DLD1 (cell line): Measurements from ENCODE around the gene TAF3.

Experiments
- in situ Hi-C: cut with HindIII; loops from 2 replicates; pipeline ENCODE4 v1.10.0; 2017; ENCODE audit warnings: low sequenced_read_pairs

Gene TAF3

DNA sequence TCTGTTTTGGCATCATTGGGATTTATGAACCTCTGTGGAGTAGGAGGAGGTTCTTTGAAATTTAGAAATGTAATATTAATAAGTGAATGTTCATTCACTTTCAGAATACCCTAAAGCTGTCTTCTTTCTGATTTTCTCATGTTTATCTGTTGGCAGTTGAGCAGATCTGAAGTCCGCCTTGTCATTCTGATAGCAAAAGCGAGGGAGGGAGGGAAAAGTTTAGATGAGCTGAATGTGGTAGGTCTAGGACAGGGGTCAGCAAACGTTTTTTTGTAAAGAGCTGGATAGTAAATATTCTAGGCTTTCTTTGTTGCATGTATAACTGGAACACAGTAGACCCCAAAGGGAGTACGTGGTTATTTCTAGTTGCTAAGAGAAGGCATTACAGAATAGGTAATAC is 141.8 kb downstream of the TAF3 start:
- in situ Hi-C loops = no loop called here

DNA sequence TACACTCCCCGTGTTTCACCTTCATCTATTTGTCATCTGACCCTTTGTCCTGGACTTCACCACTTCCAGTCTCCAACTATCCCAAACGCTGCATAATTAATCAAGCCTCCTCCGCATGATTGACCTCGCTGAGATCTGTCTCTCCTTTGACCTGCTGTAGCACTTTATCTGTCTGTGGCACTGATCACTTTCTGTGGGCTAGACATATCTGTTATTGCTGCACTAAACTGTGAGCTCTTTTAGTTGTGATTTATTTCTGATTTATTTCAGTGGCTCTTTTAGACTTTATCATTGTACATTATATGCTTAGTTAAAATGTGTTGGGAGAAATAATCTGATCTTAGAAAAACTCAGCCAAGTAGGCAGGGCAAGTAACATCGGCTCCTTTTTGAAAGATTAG is 144.3 kb downstream of the TAF3 start:
- in situ Hi-C loops = no loop called here

DNA sequence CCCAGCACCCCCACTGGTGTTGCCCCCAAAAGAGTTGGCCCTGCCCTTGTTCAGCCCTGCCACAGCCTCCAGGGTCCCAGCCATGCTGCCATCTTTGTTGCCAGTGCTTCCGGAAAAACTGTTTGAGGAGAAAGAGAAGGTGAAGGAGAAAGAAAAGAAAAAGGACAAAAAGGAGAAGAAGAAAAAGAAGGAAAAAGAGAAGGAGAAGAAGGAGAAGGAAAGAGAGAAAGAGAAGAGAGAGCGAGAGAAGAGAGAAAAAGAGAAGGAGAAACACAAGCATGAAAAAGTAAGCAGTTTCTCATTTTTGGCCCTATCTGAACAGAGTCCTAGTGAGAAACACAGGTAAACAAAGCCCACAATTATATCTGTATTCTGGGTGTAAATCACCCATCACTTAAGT is 147.2 kb downstream of the TAF3 start:
- in situ Hi-C loops = no loop called here

DNA sequence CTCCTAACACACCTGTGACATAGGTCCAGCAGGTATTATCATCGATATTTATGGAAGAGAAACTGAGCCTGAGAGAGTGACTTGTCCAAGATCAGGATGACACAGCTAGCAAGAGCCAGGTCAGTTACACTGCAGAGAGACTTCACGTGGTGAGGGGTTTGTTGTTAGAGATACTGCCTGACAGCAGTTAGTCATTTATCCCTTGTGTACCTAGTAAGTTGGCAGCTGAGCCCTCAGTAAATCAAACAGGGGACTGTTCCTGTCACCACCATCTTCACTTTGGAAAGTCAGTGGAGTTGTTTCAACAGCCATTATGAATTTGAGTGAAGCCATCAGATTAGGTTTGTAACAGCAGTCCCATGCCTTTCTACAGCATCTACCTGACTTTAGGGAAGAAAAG is 148.7 kb downstream of the TAF3 start:
- in situ Hi-C loops = no loop called here

DNA sequence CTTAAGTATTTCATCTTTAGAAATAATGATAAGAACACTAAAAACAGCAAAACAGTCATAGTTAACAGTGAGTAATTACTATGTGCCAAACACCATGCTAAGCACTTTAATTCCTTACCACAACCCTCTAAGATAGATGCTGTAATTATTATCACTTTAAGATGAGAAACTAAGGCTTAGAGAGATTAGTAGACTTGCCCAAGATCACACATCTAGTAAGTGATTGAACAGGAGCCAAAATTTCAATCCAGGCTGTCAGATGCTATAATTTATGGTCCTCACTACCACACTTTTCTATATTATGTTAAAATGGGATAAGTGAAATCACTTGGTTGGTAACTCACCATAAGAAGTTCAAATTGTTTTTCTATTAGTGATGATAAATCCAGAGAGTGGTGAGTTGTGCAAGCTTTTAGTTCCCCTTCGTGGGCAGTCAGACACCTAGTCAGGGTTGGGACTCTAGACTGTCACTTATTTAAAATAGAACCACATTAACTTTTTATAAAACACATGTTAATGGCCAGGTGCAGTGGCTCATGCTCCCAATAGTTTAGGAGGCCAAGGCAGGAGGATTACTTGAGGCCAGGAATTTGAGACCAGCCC is 150.3 kb downstream of the TAF3 start:
- in situ Hi-C loops = no loop called here

DNA sequence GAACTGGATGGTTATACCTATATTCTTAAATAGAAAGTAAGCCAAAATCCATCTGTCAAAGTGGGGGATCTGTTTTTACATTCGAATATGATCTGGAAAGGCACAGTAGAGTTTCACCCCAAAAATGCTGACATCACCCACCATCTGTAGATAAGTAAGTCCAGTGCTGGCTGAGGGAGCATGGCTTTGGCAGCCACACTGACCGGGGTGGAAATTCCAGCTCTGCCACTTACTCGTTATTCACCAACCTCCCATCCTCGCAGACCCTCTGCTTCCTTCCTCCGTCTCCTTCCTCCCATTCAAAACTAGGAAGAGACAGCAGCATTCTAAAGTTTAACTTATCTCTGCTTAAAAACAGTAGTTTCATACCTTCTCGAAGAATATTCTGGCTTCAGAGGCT is 151.3 kb downstream of the TAF3 start:
- in situ Hi-C loops = no loop called here

DNA sequence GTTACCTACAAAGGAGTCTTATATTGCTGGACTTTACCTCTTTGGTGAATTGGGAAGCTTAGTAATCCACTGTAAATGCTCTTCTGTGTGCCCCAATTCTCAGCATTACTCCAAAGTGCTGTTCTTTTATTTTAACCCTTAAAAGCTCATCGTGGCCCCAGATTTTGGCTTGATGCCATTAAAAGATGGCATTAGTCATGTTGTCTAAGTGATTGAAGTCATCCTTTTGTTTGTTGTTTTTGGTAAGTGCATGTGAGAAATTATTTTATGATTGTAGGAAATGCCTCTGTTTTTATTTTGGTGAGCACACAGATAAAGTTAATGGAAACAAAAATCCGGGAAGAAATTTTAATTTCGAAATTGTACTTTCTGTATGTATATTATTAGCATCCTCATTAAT is 153.6 kb downstream of the TAF3 start:
- in situ Hi-C loops = no loop called here

DNA sequence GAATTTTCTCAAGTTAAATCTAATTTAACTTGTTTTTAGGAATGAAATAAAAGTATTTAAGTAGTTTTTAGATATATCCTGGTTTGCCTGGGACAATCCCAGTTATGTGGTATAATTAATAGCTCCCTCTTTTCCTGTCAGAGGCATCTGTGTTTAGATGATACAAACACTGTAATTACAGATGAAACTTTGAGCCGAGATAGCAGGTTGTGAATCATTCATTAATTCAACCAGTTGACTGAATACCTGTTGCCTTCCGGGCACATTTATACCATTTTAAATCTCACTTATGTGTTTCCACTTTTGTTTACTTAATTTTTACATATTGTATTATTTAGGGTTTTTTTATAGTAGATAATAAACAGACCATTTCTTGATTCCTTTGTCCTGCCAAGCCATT is 154.1 kb downstream of the TAF3 start:
- in situ Hi-C loops = no loop called here

DNA sequence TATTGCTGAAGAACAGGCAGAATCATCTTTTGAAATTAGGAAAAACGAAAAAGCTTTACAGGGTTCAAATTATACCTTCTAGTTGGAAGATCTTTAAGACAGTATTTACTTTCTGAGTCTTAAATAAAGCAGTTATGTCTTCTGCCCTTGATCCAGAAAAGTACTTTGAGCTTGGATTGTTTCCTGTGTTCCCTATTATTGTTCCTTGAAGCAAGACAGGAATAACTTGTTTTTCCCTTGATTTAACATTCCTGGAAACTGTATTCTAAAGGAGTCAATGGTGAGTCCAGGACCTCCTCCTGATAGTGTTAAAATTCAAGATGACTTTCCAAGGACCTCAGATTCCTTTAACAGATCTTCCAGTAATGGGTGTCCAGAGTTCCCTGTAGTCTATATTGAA is 161.9 kb downstream of the TAF3 start:
- in situ Hi-C loops = no loop called here

DNA sequence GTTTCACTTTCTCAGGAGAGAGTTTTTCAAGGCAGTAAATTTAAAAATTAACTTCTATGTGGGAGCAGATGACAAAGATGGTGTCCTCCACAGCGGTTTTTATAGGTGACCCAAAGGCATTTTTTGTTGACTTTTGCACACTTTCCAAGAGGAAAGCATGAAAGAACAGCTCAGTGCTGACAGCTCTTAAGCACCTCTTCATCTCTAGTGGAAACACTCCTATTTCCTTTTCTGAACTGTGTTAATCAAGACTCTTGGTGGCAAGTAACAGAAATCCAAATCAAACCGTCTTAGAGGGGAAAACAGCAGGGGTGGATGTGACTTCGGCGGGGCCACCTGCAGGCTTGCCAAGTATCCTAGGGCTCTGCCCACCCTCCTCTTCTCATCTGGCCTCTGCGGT is 164.4 kb downstream of the TAF3 start:
- in situ Hi-C loops = no loop called here

DNA sequence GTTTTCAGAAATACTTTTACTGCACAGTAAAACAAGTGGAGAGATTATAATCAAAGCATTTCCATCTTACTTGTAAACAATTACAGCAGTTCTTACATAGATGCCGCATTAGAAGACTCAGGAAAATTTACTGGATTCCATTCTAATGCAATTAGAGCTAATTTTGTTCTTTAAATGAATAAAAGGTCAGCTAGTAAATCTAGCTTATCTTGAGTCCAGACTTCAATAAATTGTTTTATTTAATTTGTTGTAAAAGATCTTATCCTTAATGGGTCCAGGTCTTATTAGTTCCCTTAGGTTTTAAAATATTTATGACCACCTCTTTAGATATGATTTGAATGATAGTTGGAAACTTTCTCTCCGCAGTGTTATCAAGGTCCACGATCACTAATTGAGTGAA is 166.0 kb downstream of the TAF3 start:
- in situ Hi-C loops = no loop called here

DNA sequence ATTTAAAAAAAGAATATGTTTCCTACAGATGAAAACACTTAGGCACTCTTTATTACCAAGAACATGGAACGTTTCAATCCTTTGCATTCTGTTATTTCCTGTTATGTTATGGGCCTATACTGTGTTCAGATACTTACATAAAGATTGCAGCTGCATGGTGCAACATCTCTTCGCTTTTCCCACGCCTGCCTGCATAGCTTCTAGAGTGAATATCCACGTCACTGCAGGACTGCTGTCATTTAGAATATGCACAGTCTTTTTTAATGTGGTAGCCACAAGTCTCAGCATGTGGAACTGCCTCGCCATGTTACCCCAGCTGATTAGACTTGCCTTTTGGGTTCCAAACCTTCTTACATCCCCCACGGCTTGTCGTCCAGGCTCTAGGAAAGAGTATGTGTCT is 166.6 kb downstream of the TAF3 start:
- in situ Hi-C loops = no loop called here

DNA sequence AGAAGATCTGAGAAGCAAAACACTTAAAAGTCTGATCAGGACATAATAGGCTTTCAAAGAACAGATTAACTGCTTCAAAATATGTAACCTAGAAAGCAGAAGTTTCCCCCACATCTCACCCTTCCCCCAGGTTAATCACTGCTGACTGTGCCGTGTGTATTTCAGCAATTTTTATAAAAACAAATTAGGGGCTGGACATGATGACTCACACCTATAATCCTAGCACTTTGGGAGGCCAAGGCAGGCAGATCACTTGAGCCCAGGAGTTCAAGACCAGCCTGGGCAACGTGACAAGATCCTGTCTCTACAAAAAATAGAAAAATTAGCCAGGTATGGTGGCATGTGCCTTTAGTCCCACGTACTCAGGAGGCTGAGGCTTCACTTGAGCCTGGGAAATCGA is 168.5 kb downstream of the TAF3 start:
- in situ Hi-C loops = no loop called here

DNA sequence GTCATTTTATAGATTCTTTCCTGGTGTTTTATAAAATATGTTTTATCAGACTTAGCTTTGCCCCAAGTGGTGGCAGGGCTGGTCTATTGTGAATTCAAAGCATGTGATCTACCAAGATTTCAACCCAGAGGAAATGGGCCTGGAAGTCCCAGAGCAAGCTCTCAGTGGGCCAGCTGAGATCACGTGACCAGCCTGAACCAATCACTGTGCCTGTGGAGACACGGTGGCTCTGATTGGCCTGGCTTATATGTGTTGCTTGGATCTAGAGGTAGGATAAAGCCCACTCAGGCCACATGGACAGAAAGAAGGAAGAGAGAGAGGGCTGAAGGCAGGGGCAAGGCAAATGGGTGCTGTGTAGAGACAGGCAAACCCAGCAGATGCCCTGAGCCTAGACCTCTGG is 170.7 kb downstream of the TAF3 start:
- in situ Hi-C loops = no loop called here

DNA sequence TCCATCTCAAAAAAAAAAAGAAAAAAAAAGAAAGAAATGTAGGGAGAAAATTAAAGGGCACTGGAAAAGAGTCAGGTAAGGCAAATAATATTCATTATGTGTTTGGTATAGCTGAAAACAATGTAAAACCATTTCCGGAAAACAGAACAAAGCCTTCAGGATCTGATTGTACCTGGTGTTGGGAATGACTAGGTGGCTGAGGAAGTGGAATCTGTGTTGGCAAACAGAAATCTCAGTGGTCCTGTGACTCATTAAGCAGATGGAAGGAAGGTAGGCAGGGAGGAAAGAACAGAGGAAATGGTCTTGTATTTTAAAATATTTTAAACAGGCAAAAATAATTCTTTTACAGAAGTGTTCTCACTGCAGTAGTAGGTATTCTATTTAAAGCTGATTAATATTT is 180.5 kb downstream of the TAF3 start:
- in situ Hi-C loops = no loop called here

DNA sequence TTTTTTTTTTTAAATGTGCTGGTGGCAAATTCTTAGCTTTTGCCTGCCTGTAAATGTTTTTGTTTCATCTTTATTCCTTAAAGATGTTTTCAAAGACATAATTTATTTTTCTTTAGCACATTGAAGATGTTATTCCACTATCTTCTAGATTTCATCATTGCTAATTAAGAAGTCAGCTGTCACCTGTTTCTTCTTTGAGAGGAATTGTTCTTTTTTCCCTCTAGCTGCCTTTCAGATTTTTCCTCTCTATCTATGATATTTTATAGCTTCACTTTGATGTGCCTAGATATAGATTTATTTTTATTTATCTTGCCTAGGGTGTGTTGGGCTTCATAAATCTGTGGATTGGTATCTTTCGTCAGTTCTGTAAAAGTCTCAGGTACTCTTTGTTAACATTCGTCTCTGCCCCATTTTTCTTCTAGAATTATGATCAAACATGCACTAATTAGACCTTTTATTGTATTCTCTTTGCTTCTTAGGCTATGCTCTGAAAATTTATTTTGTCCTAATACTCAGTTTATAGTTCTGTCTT is 186.2 kb downstream of the TAF3 start:
- in situ Hi-C loops = no loop called here

DNA sequence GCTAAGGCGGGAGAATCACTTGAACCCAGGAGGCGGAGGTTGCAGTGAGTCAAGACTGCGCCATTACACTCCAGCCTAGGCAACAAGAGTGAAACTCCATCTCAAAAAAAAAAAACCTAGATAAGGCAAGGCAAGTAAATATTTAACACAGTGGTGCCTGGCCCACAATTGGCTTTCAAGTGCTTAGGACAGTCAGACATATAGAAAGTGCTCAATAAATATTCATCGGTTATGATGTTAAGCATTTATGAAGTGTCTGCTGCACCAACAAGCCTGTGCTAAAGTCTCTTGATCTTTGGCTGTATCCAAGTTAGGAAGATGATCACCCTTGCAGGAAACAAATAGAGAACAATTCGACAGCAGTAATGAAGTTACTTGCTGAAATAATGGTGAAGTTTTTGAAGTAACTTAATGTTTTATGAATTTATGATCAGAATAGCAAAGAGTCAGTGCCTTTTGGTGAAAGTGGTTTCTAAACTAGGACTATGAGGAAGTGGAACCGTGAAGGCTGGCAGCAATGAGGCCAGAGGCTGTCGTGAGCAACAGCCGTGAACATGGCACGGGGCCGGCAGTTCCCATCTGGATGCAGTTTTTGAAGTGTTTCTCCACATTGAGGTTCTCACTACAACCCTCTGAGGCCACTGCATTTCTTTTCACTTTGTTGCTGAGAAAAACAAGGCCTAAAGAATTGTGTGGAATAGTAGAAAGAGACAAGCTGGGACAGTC is 188.1 kb downstream of the TAF3 start:
- in situ Hi-C loops = no loop called here

DNA sequence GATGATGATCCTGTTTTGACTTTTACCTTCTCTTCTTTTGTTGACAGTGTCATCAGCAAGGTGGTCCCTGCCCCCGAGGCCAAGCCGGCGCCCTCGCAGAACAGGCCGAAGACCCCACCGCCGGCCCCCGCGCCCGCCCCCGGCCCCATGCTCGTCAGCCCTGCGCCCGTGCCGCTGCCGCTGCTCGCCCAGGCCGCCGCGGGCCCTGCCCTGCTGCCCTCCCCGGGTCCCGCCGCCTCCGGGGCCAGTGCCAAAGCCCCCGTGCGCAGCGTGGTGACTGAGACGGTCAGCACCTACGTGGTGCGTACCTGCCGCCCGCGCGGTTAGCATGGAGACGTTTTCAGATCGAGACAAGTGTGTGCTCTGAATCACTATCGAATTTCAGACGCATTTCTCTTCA is 190.7 kb downstream of the TAF3 start:
- in situ Hi-C loops = no loop called here

DNA sequence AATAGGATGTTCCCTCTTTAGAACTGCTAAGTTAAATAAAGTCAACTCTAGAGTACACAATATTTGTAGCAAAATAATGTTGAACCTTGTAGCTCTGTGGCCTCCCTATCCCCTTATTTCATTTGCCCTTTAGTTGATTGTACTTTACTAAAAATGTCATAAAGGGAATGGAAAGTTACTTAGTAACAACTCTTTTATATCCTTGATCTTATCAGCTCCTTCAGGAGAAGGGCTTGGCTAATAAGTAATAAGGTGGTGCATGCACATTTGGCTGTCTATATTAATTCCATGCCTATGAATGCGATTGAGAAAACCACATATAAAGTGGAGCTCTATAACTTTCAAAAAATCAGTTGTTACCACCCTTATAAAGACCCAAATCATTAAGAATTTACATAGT is 194.7 kb downstream of the TAF3 start:
- in situ Hi-C loops = no loop called here

DNA sequence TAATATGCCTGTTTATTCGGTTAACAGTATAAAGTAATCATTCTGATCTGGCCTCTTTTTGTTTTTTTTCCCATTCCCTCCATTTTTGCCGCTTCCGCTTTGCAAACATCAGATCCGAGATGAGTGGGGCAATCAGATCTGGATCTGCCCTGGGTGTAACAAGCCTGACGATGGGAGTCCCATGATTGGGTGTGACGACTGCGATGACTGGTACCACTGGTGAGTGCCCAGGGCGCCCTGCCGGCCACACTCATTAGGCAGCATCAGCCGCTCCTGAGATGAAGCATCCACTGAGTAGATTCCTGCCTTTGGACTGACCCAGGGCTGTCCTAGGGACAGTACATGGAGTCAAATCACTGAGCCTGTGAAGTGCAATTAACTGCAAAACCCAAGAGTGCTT is 195.3 kb downstream of the TAF3 start:
- in situ Hi-C loops = no loop called here

DNA sequence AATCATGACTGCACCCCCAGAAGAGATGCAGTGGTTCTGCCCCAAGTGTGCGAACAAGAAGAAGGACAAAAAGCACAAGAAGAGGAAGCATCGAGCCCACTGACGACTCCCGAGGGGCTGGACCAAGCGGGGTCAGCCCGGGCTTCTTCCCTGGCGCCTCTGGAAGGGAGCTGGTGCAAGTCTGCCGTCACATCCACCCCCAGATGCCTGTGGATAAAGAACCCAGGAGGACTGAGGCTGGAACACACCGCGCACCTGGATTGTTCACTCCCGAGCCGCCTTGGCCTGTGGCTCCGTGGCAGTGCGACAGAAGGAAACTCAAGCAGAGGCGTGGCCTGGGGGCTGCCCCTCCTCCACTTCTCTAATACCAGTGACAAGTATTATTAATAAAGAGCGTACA is 196.3 kb downstream of the TAF3 start:
- in situ Hi-C loops = no loop called here

DNA sequence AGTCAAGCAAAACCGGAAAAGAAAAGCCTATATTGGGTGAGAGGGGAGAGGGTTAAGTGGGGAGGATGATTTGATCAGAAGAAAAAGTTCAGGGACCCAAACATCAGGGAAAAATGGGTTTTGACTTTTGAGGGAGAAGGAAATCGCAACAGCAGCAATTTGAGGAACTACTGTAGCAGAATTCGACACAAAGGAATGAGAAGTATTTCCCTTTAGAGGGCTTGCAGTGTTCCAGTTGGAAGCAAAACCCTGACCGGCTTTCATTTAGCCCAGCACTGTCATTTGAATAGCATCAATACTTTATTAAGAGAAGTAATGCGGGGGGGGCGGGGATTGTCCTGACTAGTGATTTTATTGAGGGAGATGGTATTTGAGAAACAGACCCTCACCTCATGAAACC is 199.0 kb downstream of the TAF3 start:
- in situ Hi-C loops = no loop called here

DNA sequence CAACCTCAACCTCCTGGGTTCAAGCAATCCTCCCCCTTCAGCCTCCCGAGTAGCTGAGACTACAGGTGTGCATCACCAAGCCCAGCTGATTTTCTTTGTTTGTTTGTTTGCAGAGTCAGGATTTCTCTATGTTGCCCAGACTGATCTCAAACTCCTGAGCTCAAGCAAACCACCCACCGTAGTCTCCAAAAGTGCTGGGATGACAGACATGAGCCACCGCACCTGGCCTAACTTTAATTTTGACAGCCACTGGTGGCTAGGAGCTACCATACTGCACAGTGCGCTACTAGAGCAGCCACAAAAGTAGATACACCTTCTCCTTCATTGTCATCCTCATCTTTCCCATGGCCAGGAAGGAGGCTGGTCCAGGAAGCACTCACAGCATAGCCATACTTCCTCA is 205.0 kb downstream of the TAF3 start:
- in situ Hi-C loops = no loop called here
